Liver (tissue), 9 donors: ENCODE results near the gene IFNAR1. TPM values are rescaled to one million over a fixed set of nuclear protein-coding genes. Genes with fewer than 3 reads are reported as not detected.

Source experiments
- DNase-seq: peaks from one replicate; pipeline ENCODE4 v3.0.0-alpha.2; 2017; ENCODE audit warnings: low spot score
- H3K27ac ChIP-seq, 2 donors: one replicate each; pipeline ENCODE4 v1.7.0; 2013; ENCODE audit warnings: inconsistent platforms in 2 of 2, low read length in 2 of 2, control low read depth in 1 of 2, low read depth in 1 of 2, mild to moderate bottlenecking in 1 of 2
- H3K27me3 ChIP-seq, 4 donors: one replicate each; pipeline versions ENCODE4 v1.6.1 to v1.7.0; 2013; ENCODE audit warnings: low read length in 3 of 4, inconsistent platforms in 1 of 4, mild to moderate bottlenecking in 1 of 4, moderate library complexity in 1 of 4; ENCODE audit not compliant: control insufficient read depth in 4 of 4, insufficient read depth in 4 of 4
- H3K36me3 ChIP-seq, 4 donors: one replicate each; pipeline versions ENCODE4 v1.6.1 to v1.7.0; 2013; ENCODE audit warnings: low read length in 3 of 4, mild to moderate bottlenecking in 3 of 4, low read depth in 1 of 4, moderate library complexity in 1 of 4; ENCODE audit not compliant: control insufficient read depth in 4 of 4, insufficient read depth in 3 of 4
- H3K4me1 ChIP-seq, 4 donors: one replicate each; pipeline versions ENCODE4 v1.6.1 to v1.7.0; 2013; ENCODE audit warnings: low read length in 3 of 4, mild to moderate bottlenecking in 3 of 4, moderate library complexity in 1 of 4; ENCODE audit not compliant: control insufficient read depth in 4 of 4, insufficient read depth in 4 of 4
- H3K4me3 ChIP-seq, 3 donors: one replicate each; pipeline versions ENCODE4 v1.6.1 to v1.7.0; 2013; ENCODE audit warnings: low read length in 3 of 3, control low read depth in 1 of 3, low read depth in 1 of 3, mild to moderate bottlenecking in 1 of 3
- H3K9ac ChIP-seq, 2 donors: one replicate each; pipeline ENCODE4 v1.7.0; 2013; ENCODE audit warnings: low read length in 2 of 2, mild to moderate bottlenecking in 2 of 2, moderate library complexity in 2 of 2, control low read depth in 1 of 2, low read depth in 1 of 2
- H3K9me3 ChIP-seq, 4 donors: one replicate each; pipeline versions ENCODE4 v1.6.1 to v1.7.0; 2013; ENCODE audit warnings: low read length in 3 of 4; ENCODE audit not compliant: control insufficient read depth in 4 of 4
- EGR1 ChIP-seq, 2 donors: IDR thresholded peaks; 2 replicates each; pipeline ENCODE4 v1.6.1; 2016 to 2018; ENCODE audit warnings: antibody characterized with exemption in 2 of 2, low read depth in 2 of 2
- FOXA1 ChIP-seq: IDR thresholded peaks from 2 replicates; pipeline ENCODE4 v1.6.1; 2016; ENCODE audit warnings: antibody characterized with exemption
- FOXA2 ChIP-seq: IDR thresholded peaks from 2 replicates; pipeline ENCODE4 v1.6.1; 2016; ENCODE audit warnings: antibody characterized with exemption
- GABPA ChIP-seq, 2 donors: IDR thresholded peaks in 1 of 2; conservative IDR thresholded peaks in 1 of 2; 2 replicates each; pipeline ENCODE4 v1.6.1; 2016; ENCODE audit warnings: antibody characterized with exemption in 2 of 2, mild to moderate bottlenecking in 1 of 2, moderate library complexity in 1 of 2
- HNF4A ChIP-seq, 2 donors: conservative IDR thresholded peaks; 2 replicates each; pipeline ENCODE4 v1.6.1; 2016; ENCODE audit warnings: antibody characterized with exemption in 2 of 2, mild to moderate bottlenecking in 2 of 2
- HNF4G ChIP-seq: IDR thresholded peaks from 2 replicates; pipeline ENCODE4 v1.6.1; 2016; ENCODE audit warnings: antibody characterized with exemption
- JUND ChIP-seq, 2 donors: IDR thresholded peaks; 2 replicates each; pipeline ENCODE4 v1.6.1; 2016; ENCODE audit warnings: antibody characterized with exemption in 2 of 2
- NR2F2 ChIP-seq: IDR thresholded peaks from 2 replicates; pipeline ENCODE4 v1.6.1; 2016; ENCODE audit warnings: antibody characterized with exemption
- RAD21 ChIP-seq, 2 donors: IDR thresholded peaks; 2 replicates each; pipeline ENCODE4 v1.6.1; 2016; ENCODE audit warnings: antibody characterized with exemption in 2 of 2, mild to moderate bottlenecking in 2 of 2
- RXRA ChIP-seq, 2 donors: IDR thresholded peaks; 2 replicates each; pipeline ENCODE4 v1.6.1; 2017 to 2018; ENCODE audit warnings: antibody characterized with exemption in 2 of 2, mild to moderate bottlenecking in 1 of 2
- SP1 ChIP-seq: IDR thresholded peaks from 2 replicates; pipeline ENCODE4 v1.6.1; 2018; ENCODE audit warnings: antibody characterized with exemption, mild to moderate bottlenecking
- TAF1 ChIP-seq: conservative IDR thresholded peaks from 2 replicates; pipeline ENCODE4 v1.6.1; 2016; ENCODE audit warnings: antibody characterized with exemption, mild to moderate bottlenecking
- YY1 ChIP-seq: IDR thresholded peaks from 2 replicates; pipeline ENCODE4 v1.6.1; 2016; ENCODE audit warnings: antibody characterized with exemption, mild to moderate bottlenecking
- WGBS: extraction: QIAGEN DNeasy Blood & Tissue Kit; methylation state at CpG from one replicate; pipeline ENCODE4 v1.1.7; 2013; 5-methylcytosine and 5-hydroxymethylcytosine counted together
- polyA plus RNA-seq, 2 donors: library from polyadenylated mRNA; stranded (reverse) in 1 of 2; unstranded in 1 of 2; fragments of 200-250 nt in 1 of 2; fragments of >200 nt in 1 of 2; fragmentation: Nextera tagmentation in 1 of 2; extraction: Ambion mirVana in 1 of 2; gene quantifications; one replicate each; pipeline versions ENCODE4 v1.2.1 to v1.2.3, GENCODE V29; 2013 to 2015
- total RNA-seq, 2 donors: library from RNA; depleted of rRNA; stranded (reverse); fragments of >200 nt; gene quantifications; one replicate each; pipeline ENCODE4 v1.2.3, GENCODE V29; 2014
- TF ChIP-seq, protein P1 (sequence below): fragments of 150-350 bp; IDR thresholded peaks from 2 replicates; pipeline ENCODE4 v1.5.1; 2017; ENCODE audit warnings: improper control_type of control experiment, low read depth, low read length; ENCODE audit not compliant: missing input control
- TF ChIP-seq, protein P2 (sequence below): IDR thresholded peaks from 2 replicates; pipeline ENCODE4 v1.6.1; 2016; ENCODE audit warnings: antibody characterized with exemption
- TF ChIP-seq, protein P3 (sequence below): IDR thresholded peaks from 2 replicates; pipeline ENCODE4 v1.6.1; 2016; ENCODE audit warnings: antibody characterized with exemption, mild to moderate bottlenecking
- TF ChIP-seq, protein P4 (sequence below): IDR thresholded peaks from 2 replicates; pipeline ENCODE4 v1.6.1; 2016; ENCODE audit warnings: antibody characterized with exemption
- TF ChIP-seq, protein P5 (sequence below): IDR thresholded peaks from 2 replicates; pipeline ENCODE4 v1.6.1; 2016; ENCODE audit warnings: antibody characterized with exemption
- donor health status: healthy.
- donor health status: healthy.
- donor health status: healthy.
- donor health status: healthy.
- donor health status: healthy.

The IFNAR1 gene
- total and polyA plus RNA-seq, 4 donors, result 31.1 to 54.3 (median 46.2) TPM

DNA sequence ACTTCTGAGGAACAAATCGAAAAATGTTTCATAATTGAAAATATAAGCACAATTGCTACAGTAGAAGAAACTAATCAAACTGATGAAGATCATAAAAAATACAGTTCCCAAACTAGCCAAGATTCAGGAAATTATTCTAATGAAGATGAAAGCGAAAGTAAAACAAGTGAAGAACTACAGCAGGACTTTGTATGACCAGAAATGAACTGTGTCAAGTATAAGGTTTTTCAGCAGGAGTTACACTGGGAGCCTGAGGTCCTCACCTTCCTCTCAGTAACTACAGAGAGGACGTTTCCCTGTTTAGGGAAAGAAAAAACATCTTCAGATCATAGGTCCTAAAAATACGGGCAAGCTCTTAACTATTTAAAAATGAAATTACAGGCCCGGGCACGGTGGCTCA lies 30.6 kb downstream of the IFNAR1 start:
- Histone ChIP-seq H3K9me3 (no peaks in the 10 kb centered on the region), H3K4me3 (no peak overlapping the region), H3K36me3 (peaks cover 1 to 47% (median 23%) of the 10 kb centered on the region in 4 donors), H3K9ac (no peak overlapping the region), H3K27me3 (no peaks in the 10 kb centered on the region), H3K27ac (no peak overlapping the region), H3K4me1 (no peaks in the 10 kb centered on the region)
- TF ChIP-seq RXRA (IDR thresholded peaks at IDR 0.05) (no peak), JUND (IDR thresholded peaks at IDR 0.05) (no peak), FOXA2 (no peak), YY1 (no peak), EGR1 (IDR thresholded peaks at IDR 0.05; ENCODE audit: low read depth in 2 of 2) (no peak), RAD21 (IDR thresholded peaks at IDR 0.05) (no peak), NR2F2 (no peak), TAF1 (no peak), HNF4A (conservative IDR thresholded peaks at IDR 0.05) (no peak), SP1 (no peak), GABPA (IDR thresholded peaks at IDR 0.05 in 1 of 2, conservative IDR thresholded peaks at IDR 0.05 in 1 of 2) (no peak), HNF4G (no peak), FOXA1 (no peak)
- TF ChIP-seq, protein P1, sequence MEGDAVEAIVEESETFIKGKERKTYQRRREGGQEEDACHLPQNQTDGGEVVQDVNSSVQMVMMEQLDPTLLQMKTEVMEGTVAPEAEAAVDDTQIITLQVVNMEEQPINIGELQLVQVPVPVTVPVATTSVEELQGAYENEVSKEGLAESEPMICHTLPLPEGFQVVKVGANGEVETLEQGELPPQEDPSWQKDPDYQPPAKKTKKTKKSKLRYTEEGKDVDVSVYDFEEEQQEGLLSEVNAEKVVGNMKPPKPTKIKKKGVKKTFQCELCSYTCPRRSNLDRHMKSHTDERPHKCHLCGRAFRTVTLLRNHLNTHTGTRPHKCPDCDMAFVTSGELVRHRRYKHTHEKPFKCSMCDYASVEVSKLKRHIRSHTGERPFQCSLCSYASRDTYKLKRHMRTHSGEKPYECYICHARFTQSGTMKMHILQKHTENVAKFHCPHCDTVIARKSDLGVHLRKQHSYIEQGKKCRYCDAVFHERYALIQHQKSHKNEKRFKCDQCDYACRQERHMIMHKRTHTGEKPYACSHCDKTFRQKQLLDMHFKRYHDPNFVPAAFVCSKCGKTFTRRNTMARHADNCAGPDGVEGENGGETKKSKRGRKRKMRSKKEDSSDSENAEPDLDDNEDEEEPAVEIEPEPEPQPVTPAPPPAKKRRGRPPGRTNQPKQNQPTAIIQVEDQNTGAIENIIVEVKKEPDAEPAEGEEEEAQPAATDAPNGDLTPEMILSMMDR, result no peak
- TF ChIP-seq, protein P2, sequence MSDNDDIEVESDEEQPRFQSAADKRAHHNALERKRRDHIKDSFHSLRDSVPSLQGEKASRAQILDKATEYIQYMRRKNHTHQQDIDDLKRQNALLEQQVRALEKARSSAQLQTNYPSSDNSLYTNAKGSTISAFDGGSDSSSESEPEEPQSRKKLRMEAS, result no peak
- TF ChIP-seq, protein P3, sequence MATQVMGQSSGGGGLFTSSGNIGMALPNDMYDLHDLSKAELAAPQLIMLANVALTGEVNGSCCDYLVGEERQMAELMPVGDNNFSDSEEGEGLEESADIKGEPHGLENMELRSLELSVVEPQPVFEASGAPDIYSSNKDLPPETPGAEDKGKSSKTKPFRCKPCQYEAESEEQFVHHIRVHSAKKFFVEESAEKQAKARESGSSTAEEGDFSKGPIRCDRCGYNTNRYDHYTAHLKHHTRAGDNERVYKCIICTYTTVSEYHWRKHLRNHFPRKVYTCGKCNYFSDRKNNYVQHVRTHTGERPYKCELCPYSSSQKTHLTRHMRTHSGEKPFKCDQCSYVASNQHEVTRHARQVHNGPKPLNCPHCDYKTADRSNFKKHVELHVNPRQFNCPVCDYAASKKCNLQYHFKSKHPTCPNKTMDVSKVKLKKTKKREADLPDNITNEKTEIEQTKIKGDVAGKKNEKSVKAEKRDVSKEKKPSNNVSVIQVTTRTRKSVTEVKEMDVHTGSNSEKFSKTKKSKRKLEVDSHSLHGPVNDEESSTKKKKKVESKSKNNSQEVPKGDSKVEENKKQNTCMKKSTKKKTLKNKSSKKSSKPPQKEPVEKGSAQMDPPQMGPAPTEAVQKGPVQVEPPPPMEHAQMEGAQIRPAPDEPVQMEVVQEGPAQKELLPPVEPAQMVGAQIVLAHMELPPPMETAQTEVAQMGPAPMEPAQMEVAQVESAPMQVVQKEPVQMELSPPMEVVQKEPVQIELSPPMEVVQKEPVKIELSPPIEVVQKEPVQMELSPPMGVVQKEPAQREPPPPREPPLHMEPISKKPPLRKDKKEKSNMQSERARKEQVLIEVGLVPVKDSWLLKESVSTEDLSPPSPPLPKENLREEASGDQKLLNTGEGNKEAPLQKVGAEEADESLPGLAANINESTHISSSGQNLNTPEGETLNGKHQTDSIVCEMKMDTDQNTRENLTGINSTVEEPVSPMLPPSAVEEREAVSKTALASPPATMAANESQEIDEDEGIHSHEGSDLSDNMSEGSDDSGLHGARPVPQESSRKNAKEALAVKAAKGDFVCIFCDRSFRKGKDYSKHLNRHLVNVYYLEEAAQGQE, result no peak
- TF ChIP-seq, protein P4, sequence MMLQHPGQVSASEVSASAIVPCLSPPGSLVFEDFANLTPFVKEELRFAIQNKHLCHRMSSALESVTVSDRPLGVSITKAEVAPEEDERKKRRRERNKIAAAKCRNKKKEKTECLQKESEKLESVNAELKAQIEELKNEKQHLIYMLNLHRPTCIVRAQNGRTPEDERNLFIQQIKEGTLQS, result no peak
- TF ChIP-seq, protein P5, sequence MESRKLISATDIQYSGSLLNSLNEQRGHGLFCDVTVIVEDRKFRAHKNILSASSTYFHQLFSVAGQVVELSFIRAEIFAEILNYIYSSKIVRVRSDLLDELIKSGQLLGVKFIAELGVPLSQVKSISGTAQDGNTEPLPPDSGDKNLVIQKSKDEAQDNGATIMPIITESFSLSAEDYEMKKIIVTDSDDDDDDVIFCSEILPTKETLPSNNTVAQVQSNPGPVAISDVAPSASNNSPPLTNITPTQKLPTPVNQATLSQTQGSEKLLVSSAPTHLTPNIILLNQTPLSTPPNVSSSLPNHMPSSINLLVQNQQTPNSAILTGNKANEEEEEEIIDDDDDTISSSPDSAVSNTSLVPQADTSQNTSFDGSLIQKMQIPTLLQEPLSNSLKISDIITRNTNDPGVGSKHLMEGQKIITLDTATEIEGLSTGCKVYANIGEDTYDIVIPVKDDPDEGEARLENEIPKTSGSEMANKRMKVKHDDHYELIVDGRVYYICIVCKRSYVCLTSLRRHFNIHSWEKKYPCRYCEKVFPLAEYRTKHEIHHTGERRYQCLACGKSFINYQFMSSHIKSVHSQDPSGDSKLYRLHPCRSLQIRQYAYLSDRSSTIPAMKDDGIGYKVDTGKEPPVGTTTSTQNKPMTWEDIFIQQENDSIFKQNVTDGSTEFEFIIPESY, result no peak
- WGBS, result 83% methylated on average over 6 of the region's 6 CpGs
- DNase-seq, result no peak
